Endodermal cell (in vitro differentiated cells): ENCODE data around the gene LRRC28. TPM values are rescaled to one million over a fixed set of nuclear protein-coding genes. Genes with fewer than 3 reads are reported as not detected.

Experiments
- DNase-seq: peaks from one replicate; pipeline ENCODE4 v3.0.0-alpha.2; 2017
- H3K27ac ChIP-seq: 2 replicates; pipeline ENCODE4 v1.5.1; 2013; ENCODE audit warnings: mild to moderate bottlenecking, low read depth, low read length, moderate library complexity
- H3K27me3 ChIP-seq: 2 replicates; pipeline ENCODE4 v1.6.1; 2013; ENCODE audit warnings: mild to moderate bottlenecking, low read length, moderate library complexity; ENCODE audit not compliant: insufficient read depth, control insufficient read depth, poor library complexity, severe bottlenecking
- H3K36me3 ChIP-seq: 2 replicates; pipeline ENCODE4 v1.7.0; 2013; ENCODE audit warnings: mild to moderate bottlenecking, low read length, moderate library complexity; ENCODE audit not compliant: control insufficient read depth, insufficient read depth
- H3K4me1 ChIP-seq: one replicate; pipeline ENCODE4 v1.7.0; 2013; ENCODE audit warnings: low read length; ENCODE audit not compliant: control insufficient read depth, insufficient read depth
- H3K4me3 ChIP-seq: 2 replicates; pipeline ENCODE4 v1.5.1; 2013; ENCODE audit warnings: mild to moderate bottlenecking, low read length, moderate library complexity
- H3K9ac ChIP-seq: 2 replicates; pipeline ENCODE4 v1.6.1; 2013; ENCODE audit warnings: mild to moderate bottlenecking, low read length, moderate library complexity; ENCODE audit not compliant: poor library complexity, severe bottlenecking; ENCODE audit errors: extremely low read depth
- H3K9me3 ChIP-seq: 2 replicates; pipeline ENCODE4 v1.6.1; 2013; ENCODE audit warnings: mild to moderate bottlenecking, low read length, moderate library complexity; ENCODE audit not compliant: control insufficient read depth
- H3K27ac Mint-ChIP-seq: 2 replicates; pipeline ENCODE4 v1.8.0; 2020; ENCODE audit warnings: mixed read lengths
- H3K27me3 Mint-ChIP-seq: 2 replicates; pipeline ENCODE4 v1.8.0; 2021; ENCODE audit warnings: mild to moderate bottlenecking, mixed read lengths; ENCODE audit not compliant: insufficient read depth
- H3K36me3 Mint-ChIP-seq: 2 replicates; pipeline ENCODE4 v1.8.0; 2020; ENCODE audit warnings: low read depth, mixed read lengths
- H3K4me1 Mint-ChIP-seq: 2 replicates; pipeline ENCODE4 v1.8.0; 2020; ENCODE audit warnings: mixed read lengths
- H3K4me3 Mint-ChIP-seq: 2 replicates; pipeline ENCODE4 v1.8.0; 2020; ENCODE audit warnings: mild to moderate bottlenecking, moderate library complexity, mixed read lengths
- H3K9me3 Mint-ChIP-seq: 2 replicates; pipeline ENCODE4 v1.8.0; 2020; ENCODE audit warnings: mild to moderate bottlenecking, mixed read lengths
- CTCF ChIP-seq: fragments of 200-600 bp; sonication (generic); conservative IDR thresholded peaks from 2 replicates; pipeline ENCODE4 v1.5.0; 2021; ENCODE audit warnings: antibody characterized with exemption, mild to moderate bottlenecking
- WGBS, 2 experiments: methylation state at CpG; one replicate each; pipeline versions ENCODE4 v1.1.5 to v1.1.7; 2013; ENCODE audit warnings: missing lambda C conversion rate in 2 of 2, mixed read lengths in 1 of 2; ENCODE audit not compliant: insufficient coverage in 1 of 2, insufficient read length in 1 of 2; 5-methylcytosine and 5-hydroxymethylcytosine counted together
- total RNA-seq, 2 donors: library from RNA; stranded (reverse); fragmentation: NEBNext Ultra II Directional in 1 of 2; extraction: Animal tissue kit (Norgen Biotek cat#: 25700) in 1 of 2; gene quantifications; 2 replicates in 1 of 2; 3 replicates in 1 of 2; pipeline ENCODE4 v1.2.1, GENCODE V29; 2021

LRRC28 gene
- total RNA-seq, 2 donors from 2014 or later: 26.1 to 35.5 TPM

- no peaks in the 10 kb centered on the region for H3K27me3 Mint-ChIP-seq
- Histone ChIP-seq H3K36me3 (peaks cover 7% of the 10 kb centered on the region), H3K9ac (no peak overlapping the region), H3K4me3 (no peak overlapping the region), H3K27ac (no peak overlapping the region), H3K4me1 (no peaks in the 10 kb centered on the region), H3K27me3 (no peaks in the 10 kb centered on the region), H3K9me3 (no peaks in the 10 kb centered on the region)
- no peak for TF ChIP-seq CTCF
- 78 to 80% methylated on average over 2 to 3 of the region's 3 CpGs for WGBS, 2 experiments
- H3K27ac Mint-ChIP-seq: no peak overlapping the region
- H3K4me3 Mint-ChIP-seq: no peak overlapping the region
- H3K4me1 Mint-ChIP-seq: peaks cover 9% of the 10 kb centered on the region
- DNase-seq: no peak
- H3K9me3 Mint-ChIP-seq: no peaks in the 10 kb centered on the region
- H3K36me3 Mint-ChIP-seq: peaks cover 42% of the 10 kb centered on the region
These were observed 24.5 kb upstream of the LRRC28 start for GRCh38 chr15:99226802-99227201.

DNA sequence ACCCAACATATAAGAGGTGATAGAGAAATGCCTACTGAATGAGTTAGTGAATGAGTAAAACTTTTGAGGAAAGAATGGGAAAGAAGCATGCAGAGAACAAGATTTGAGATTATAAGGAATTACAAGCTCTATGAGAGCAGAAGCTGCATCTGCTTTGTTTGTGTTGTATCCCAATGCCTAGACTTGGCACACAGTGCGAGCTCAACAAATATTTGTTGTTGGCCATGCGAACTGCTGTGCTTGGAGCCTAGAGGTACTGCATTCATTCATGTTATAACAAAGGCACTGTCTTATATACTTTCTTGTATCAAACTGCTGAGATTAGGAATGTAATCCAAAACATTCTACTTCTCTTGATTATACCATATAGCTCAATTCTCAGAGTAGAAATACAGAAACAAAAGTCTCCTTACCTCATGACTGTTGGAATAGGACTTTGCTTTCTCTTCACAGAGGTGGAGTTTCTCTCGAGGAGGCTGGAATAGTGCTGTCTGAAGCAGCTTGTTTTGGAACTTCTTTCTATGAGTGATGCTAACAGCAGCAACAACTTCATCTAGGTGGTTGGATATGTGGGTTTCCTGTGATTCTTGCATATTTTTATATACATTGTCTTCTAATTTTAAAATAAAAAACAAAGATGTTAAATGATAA lies 23.0 kb upstream of the LRRC28 start:
- H3K4me3 ChIP-seq: no peak overlapping the region
- 92 to 99% methylated on average over 2 to 3 of the region's 3 CpGs for WGBS, 2 experiments
- peaks cover 39% of the 10 kb centered on the region for H3K36me3 Mint-ChIP-seq
- peaks cover 11% of the 10 kb centered on the region for H3K9me3 ChIP-seq
- no peaks in the 10 kb centered on the region for H3K4me1 ChIP-seq
- peaks cover 9% of the 10 kb centered on the region for H3K9me3 Mint-ChIP-seq
- H3K27ac ChIP-seq: no peak overlapping the region
- no peak overlapping the region for H3K27ac Mint-ChIP-seq
- H3K27me3 ChIP-seq: no peaks in the 10 kb centered on the region
- H3K36me3 ChIP-seq: peaks cover 14% of the 10 kb centered on the region
- no peak for DNase-seq
- TF ChIP-seq CTCF: no peak
- no peak overlapping the region for H3K9ac ChIP-seq
- H3K27me3 Mint-ChIP-seq: no peaks in the 10 kb centered on the region
- H3K4me3 Mint-ChIP-seq: no peak overlapping the region
- H3K4me1 Mint-ChIP-seq: peaks cover 9% of the 10 kb centered on the region

- peaks cover 9% of the 10 kb centered on the region for H3K9me3 Mint-ChIP-seq
- H3K27me3 Mint-ChIP-seq: no peaks in the 10 kb centered on the region
- TF ChIP-seq CTCF: no peak
- WGBS, 2 experiments: 96 to 100% methylated on average over 2 to 4 of the region's 4 CpGs
- peaks cover 32% of the 10 kb centered on the region for H3K36me3 Mint-ChIP-seq
- DNase-seq: no peak
- Histone ChIP-seq H3K9ac (no peak overlapping the region), H3K27ac (no peak overlapping the region), H3K9me3 (peaks cover 11% of the 10 kb centered on the region), H3K4me3 (no peak overlapping the region), H3K27me3 (no peaks in the 10 kb centered on the region), H3K4me1 (no peaks in the 10 kb centered on the region), H3K36me3 (peaks cover 14% of the 10 kb centered on the region)
- peaks cover 9% of the 10 kb centered on the region for H3K4me1 Mint-ChIP-seq
- no peak overlapping the region for H3K4me3 Mint-ChIP-seq
- H3K27ac Mint-ChIP-seq: no peak overlapping the region
These were observed 20.4 kb upstream of the LRRC28 start for GRCh38 chr15:99230867-99231266.
